ENCODE data around the gene MFSD11.

GRCh38 chr17:76714822-76715495 is 23.0 kb upstream of the MFSD11 start:
- TF ChIP-seq CTCF (IDR thresholded peaks at IDR 0.05) (peak in 5 of 7 experiments; percentile 47 to 90 (median 75)), POLR2A (IDR thresholded peaks at IDR 0.05) (no peak), POLR2AphosphoS5 (IDR thresholded peaks at IDR 0.05) (no peak), EP300 (IDR thresholded peaks at IDR 0.05) (no peak)
